CD4-positive, alpha-beta T cell treated with Interleukin-10 for 1 hour (primary cell): ENCODE results near the gene PRXL2A.
"Not testable (repeated sequence)": the region's sequence is repeated elsewhere in the genome, so short reads cannot be mapped to it uniquely, and the experiment has no call there.

Source experiments
- DNase-seq: peaks from one replicate; pipeline ENCODE4 v3.0.0-alpha.2; 2020

The PRXL2A gene

GRCh38 chr10:80462299-80462980 is 54.1 kb downstream of the PRXL2A start:
- DNase-seq: no peak

GRCh38 chr10:80462981-80463741 is 54.8 kb downstream of the PRXL2A start:
- no peak for DNase-seq

DNA sequence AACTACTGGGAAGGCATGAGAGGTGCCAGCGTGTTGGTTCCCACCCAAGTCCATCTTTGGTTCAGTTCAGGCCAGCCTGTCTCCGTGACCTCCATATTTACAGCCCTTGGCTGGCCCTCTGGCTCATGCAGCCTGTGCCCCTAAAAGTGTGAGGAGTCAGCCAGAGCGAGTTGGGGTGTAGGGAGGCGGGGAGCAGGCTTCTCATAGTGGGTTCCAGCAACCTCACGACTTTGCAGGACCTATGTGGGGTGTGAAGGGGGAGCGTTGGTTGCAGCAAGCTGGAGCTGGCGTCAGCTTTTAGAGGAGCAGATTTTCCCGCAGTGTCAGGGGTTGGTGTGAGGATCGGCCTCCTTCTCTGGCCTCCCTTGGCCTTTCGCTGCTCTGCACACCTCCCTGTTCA is 55.5 kb downstream of the PRXL2A start:
- no peak for DNase-seq

DNA sequence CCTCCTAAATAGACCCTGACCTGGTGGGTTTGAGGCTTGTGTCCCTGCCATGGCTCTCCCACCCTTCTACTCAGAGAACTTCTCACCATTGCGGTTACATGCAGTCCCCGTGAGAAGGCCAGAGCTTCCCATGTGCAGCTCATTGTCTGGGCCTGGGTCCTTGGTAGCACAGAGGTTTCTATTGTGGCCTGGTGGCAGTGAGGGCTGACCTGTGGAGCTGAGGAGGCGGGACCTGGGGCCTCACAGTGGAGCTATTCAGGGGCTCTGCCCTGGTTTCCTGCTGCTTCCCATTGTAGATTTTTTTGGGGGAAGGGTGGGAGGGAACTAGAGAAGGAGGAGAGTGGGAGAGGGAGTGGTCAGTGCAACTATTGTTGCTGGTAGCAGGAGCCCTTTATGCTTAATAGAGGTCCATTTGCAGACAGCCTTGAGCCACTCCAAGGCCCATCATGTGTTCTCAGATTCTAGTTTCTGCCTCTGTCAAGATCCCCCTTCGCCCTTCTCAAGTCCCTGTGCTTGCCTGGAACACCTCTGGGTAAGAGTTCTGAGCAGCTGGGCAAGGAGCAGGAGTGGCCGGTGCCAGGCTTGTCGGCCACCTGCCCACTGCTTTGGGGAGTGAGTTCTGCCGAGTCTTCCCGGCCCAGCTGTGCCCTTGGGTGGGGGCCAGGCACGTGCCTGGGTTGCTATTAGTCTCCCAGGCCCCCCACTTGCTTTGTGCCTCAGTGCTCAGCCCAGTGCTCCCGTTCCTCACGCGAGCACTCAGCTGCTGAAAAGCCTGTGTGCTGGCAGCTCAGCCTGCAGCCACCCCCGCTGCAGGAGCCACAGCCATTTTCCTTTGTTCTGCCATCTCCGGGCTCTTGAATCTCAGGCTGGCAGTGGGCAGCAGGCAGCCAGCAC is 56.5 kb downstream of the PRXL2A start:
- DNase-seq: no peak

- no peak for DNase-seq
These were observed 57.1 kb downstream of the PRXL2A start for GRCh38 chr10:80465451-80465835.

DNA sequence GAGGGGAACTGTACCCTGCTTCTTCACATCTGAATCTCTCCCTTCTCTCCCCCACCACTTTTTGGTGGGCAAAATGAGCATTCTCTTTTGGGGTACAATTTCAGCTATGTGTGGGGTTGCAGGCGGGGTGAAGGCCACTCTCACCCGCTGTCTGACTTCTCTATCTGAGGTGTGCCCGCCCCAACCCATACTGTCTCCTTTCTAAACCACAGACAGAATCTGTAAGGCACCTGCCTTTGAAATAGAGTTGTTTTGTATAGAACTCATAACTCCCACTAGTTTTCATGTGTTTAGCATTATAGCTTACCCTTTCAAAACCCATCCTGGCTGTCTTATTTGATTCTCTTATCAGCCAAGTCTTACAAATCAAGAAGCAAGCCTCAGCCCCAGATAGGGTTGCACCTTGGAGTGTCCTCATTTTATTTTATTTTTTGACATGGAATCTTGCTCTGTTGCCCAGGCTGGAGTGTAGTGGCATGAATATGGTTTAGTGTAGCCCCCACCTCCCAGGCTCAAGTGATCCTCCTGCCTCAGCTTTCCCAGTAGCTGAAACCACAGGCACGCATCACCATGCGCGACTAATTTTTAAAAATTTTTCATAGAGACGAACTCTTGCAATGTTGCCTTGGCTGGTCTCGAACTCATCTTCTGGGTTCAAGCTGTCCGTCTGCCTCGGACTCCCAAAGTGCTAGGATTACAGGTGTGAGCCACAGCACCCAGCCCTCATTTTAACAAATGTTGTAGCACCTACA is 57.7 kb downstream of the PRXL2A start:
- DNase-seq: peak; percentile 68

- no peak for DNase-seq
These were observed 58.5 kb downstream of the PRXL2A start for GRCh38 chr10:80466724-80467326.

- DNase-seq: peak; percentile 70
These were observed 59.7 kb downstream of the PRXL2A start for GRCh38 chr10:80468002-80468401.

DNA sequence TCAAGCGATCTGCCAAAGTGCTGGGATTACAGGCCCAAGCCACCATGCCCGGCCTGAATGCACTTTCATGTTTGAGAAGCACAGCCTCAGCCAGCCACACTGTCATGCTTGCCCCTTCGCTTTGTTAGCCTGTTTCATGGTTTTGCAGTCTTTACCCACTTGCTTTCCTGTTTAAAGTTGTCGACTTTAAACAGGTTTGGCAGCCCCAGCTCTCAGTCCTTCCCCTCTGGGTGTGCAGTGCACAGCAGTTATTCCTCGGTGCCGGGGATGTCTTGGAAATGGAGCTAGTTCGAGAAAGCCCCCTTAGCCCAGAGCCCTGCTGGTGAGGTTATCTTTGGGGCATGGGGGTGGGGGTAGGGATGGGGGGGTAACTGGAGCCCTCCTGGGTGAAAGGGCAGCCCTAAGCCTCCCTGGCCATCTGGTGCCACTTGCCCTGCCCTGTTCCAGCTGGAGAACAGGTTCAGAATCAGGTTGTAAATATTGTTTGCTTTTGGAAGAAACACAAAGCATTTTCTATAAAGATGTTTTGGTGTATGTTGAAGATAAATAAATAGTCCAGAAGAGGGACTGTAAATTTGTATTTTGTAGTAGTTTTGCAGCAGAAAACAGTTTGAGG is 60.6 kb downstream of the PRXL2A start:
- no peak for DNase-seq

- no peak for DNase-seq
These were observed 61.9 kb downstream of the PRXL2A start for GRCh38 chr10:80470266-80470665.

DNA sequence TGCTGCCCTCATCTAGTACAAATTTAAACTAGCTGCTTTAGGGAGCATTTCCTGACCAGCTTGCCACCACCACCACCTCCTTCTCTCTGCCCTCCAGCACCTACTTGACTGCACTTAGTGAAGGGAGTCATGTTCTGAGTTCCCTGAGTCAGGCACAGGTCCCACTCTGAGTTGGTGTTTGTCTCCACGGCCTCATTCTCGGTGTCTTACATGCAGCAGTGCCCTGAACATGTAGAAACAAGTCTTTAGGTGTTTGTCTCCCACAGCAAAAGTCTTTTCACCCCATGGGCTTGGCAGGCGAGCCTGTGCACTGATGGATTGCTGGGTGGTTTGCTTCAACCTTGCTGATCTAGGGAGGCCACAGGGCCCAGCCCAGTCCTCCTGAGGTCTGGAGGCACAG is 62.6 kb downstream of the PRXL2A start:
- DNase-seq: no peak

DNA sequence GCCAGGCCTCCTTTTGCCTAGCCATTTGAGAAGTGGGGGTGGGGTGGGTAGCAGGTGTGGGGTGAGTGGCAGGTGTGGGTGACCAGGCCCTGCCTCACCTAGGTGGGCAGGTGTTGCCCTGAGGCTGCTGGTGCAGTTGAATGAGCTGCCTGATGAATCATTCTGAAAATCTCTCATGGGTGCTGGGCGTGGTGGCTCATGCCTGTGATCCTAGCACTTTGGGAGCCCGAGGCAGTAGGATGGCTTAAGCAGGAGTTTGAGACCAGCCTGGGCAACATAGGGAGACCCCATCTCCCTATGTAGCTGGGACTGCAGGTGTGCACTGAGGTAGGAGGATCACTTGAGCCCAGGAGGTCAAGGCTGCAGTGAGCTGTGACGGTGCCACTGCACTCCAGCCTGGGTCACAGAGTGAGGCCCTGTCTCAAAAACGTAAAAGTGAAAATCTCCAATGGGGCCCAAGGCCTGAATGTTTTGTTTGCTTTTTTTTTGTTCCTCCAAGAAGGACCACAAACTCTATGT is 63.4 kb downstream of the PRXL2A start:
- no peak for DNase-seq

DNA sequence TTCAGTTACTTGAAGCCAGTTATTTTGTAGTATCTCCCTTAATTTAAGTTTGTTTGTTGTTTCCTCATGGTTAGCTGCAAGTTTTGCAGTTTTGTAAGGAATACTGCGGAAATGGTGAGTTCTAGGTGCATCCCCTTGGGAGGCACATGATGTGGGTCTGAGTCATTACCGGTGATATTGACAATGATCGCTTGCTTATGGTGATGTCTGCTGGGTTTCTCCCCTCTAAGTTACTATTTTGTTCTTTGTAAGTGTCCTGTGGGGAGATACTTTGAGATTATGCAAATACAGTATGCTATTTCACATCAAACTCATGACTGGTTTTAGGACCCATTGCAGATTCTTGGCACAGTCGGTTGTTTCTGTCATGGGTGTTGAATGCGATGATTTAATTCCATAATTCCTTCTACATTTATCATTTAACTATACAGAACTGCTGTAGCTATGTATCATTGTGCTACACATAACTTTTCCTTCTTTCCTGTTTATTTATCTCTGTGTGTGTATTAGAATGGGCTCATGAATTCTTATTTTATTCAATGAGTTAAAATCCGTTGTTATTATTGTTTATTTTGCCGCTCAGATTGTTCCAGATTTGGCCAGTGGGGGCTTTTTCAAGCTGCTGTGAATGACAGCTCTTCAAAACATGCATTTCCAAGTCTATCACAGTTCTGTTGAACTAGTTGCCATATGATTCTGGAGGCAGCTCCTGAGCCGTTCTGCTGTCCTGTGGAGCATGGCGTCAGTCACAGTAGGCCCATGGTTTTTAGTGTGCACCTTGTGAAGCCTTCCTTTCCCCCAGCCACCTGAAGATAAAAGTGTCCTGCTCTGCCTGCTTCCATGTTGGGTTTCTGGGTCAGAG is 64.1 kb downstream of the PRXL2A start:
- peak; percentile 47 for DNase-seq

- DNase-seq: no peak
These were observed 64.8 kb downstream of the PRXL2A start for GRCh38 chr10:80473096-80473657.

DNA sequence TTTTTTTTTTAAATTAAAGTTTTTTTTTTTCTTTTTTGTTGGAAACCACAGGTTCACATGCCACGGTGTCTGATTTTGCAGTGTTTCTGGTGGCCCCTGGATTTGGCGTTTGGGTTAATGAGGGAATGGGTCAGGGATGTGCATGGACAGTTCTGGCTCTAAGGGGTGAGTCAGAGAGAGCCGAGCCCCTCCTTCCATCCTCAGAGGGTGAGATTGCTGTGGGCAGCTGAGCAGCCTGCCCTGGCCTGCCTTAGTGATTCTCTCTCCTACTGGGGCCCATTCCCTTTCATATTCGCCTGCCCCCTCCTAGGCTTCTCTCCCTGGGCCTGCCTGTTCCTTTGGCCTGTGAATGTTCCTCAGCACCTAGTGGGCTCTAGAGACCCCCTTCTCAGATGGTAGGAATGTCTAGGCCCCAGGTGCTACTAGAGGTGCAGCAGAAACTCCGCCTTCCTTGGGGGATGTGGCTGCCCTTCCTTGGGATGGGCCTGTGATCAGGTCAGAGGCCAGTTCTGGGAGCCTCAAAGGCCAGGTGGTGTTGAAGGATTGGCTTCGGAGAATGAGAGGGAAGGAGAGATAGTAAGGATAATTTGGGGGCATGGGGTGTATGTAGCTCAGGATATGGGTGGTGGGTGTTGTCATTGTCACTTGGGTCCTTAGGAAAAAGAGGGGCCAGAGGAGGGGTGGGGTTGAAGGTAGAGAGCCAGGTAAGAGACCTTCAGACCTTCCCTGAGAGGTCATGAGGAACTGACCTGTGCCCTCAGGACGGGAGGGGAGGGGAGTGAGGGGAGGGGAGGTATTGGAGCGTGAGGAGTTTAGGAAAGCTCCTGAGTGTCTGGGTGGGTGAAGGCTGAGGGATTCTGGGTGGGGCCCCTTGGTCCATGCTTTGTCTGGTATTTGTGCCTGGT is 65.6 kb downstream of the PRXL2A start:
- no peak for DNase-seq

GRCh38 chr10:80474597-80474910 is 66.2 kb downstream of the PRXL2A start:
- DNase-seq: no peak

DNA sequence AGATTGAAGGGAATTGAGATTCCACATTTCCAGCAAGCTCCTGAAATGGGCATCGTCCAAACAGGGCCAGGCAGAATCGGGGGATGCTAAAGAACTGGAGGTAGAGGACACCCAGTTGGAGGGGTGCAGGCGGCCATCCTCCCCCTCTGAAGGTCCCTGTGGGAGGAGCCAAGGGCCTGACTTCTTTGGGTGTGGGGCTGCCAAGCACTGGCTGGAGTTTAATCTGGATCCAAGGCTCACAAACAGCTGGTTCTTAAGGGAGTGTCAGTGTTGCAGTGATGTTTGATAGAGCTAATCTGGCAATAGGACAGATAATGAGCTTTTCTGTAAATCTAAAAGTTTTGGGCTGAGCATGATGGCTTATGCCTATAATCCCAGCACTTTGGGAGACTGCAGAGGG is 66.6 kb downstream of the PRXL2A start:
- no peak for DNase-seq

- not testable (repeated sequence) for DNase-seq
These were observed 67.3 kb downstream of the PRXL2A start for GRCh38 chr10:80475641-80476040.

GRCh38 chr10:80476685-80477084 is 68.3 kb downstream of the PRXL2A start:
- DNase-seq: no peak
